SW 1271 (cell line): ENCODE data around the gene KCNH2.
"Not testable (repeated sequence)": the region's sequence is repeated elsewhere in the genome, so short reads cannot be mapped to it uniquely, and the experiment has no call there.

Source experiments
- DNase-seq, 2 experiments: peaks; one replicate each; lab custom pipeline; 2025; lab: John Stamatoyannopoulos, UW

KCNH2 gene

DNA sequence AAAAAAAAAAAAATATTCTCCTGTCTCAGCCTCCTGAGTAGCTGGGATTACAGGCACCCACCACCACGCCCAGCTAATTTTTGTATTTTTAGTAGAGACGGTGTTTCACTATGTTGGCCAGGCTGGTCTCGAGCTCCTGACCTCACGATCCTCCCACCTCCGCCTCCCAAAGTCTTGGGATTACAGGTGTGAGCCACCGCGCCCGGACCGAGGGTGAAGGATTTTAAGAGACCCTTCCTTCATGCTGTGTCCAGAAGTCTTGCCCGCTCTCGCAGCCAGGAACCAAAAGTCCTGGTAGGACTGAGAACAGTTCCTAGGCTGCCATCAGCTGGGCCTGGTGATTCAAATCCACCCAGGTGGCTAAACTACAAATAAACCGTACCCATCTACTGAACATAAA is 33.5 kb upstream of the KCNH2 start:
- DNase-seq, result not testable (repeated sequence)

DNA sequence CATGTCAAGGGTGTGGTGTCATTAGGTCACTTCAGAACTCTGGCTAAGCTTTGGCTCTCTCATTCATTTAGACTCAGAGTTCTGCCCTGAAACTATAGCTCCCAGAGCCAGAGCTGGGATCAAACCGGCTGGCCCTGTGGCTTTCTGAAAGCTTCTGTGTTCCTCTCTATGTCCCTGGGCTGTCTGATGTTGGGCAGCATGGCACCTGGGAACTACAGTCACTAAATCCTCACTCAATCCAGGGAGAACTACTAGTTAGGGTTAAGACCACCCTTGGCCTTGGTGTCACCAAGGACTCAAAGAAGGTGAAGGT is 32.9 kb upstream of the KCNH2 start:
- no peak for DNase-seq

DNA sequence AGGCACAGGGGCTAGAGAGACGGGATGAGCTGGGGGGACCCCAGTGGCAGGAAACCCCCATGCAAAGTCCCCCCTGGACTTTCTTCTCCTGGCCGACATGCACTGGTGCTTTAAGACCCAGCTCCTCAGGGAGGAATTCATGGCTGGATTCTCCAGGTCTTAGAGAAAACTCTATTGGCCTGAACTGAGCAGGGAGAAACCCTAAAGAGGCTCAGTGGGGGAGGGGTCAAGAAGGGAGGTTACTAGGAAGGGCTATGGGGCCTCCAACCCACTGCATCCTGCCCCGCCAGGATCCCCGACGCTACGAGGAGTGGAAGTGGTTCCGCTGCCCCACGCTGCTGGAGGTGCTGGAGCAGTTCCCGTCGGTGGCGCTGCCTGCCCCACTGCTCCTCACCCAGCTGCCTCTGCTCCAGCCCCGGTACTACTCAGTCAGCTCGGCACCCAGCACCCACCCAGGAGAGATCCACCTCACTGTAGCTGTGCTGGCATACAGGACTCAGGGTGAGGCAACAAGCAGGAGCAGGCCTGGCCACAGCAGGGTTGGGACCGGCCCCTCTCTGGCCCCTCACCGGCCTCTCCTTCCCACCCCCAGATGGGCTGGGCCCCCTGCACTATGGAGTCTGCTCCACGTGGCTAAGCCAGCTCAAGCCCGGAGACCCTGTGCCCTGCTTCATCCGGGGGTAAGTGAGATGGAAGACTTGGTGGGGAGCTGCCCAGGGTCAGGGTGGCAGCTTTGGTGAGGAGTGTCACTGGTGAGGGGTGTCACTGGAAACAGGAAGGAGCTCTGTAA is 32.4 kb upstream of the KCNH2 start:
- no peak for DNase-seq

DNA sequence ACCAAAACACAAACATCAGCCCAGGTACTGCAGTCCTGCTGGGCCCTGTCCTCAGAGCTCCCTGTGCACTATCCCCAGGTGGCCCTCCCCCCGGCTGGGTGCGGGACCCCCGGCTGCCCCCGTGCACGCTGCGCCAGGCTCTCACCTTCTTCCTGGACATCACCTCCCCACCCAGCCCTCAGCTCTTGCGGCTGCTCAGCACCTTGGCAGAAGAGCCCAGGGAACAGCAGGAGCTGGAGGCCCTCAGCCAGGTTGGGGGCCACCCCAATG is 31.9 kb upstream of the KCNH2 start:
- DNase-seq, result no peak

DNA sequence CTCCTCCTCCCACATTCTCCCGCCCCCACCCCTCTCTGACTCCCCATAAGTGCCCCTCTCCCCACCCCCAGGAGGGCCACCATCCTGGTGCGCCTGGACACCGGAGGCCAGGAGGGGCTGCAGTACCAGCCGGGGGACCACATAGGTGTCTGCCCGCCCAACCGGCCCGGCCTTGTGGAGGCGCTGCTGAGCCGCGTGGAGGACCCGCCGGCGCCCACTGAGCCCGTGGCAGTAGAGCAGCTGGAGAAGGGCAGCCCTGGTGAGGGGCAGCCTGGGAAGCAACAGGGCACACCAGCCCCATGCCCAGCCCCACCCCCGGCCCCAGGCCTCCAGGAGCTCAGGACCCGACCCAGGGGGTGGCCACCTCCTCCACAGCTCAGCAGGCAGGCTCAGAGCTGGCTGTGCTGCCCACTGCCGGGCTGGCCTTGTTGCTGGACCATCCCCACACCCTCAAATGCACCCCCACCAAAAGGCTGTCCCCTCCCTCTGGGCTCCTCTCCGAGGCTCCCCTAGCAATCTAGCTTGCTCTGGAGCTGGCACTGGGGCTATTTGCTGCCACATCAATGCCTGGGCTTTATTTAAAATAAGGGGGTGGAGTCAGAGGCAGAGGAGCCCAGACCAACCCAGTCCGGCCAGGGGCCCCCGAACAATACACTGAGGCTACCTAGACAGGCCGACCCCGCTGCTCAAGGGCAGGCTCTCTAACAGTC is 31.4 kb upstream of the KCNH2 start:
- no peak for DNase-seq

DNA sequence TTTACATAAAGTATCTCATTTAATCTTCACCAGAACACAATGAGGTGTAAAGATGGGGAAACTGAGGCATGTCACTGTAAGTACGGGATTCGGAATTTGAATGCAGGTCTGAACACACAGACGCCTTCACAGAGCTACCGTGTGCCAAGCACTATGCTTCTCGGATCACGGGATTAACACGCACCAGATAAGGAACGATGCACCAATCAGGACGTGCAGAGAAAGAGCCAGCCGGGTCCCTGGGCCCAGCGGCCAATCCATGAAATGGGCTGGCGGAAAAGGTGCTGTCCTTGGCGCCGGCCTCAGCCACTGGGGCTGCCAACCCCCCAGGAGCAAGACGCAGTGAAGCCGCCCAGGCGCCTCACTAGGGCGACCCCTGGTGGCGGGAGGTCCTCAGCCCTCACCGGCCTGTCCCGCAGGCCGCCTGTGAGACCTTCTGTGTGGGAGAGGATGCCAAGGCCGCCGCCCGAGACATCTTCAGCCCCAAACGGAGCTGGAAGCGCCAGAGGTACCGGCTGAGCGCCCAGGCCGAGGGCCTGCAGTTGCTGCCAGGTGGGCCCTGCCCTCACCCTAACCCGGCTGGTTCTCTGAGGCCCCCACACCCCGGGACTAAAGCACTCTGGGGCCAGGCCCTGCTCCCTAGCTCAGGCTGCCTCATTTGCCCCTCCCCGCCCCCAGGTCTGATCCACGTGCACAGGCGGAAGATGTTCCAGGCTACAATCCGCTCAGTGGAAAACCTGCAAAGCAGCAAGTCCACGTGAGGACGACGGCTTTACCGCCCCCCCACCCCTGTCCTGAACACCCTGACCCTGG is 30.6 kb upstream of the KCNH2 start:
- no peak for DNase-seq

DNA sequence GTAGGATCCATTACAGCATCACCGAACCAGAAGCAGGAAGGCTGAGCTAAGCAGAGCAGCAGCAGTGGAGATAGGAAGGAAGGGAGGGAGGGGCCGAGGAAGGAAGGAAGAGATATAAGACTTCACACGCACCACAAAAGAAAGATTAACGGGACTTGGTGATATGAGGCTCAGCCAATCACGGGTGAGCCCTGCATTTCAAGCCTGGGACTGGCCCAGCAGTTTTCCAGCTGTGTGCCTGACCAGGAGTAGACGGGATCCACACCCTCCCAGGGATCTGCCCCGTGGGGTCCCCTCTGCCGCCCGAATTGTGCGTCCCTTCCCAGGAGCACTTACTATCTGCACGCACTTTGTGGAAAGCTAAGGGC is 30.0 kb upstream of the KCNH2 start:
- DNase-seq, result no peak

DNA sequence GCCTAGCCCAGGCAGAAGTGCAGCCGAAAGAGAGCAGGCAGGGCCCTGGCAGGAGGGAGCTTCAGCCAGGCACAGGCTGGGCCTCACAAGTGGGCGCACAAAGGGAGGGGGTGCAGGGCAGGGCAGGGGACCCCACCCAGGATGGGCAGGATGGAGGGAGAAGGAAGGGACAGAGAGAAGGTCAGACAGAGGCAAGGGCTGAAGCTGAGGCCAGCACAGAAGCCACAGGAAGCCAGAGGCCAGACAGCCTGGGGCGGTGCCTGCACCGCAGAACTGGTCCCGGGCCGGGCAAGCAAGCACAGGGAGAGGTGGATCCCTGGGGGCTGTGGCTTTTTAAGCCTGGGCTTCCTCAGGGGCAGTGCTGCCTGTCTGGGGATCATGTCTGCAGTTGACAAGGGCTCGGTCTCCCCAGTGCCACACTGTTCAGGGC is 29.4 kb upstream of the KCNH2 start:
- DNase-seq, result no peak

DNA sequence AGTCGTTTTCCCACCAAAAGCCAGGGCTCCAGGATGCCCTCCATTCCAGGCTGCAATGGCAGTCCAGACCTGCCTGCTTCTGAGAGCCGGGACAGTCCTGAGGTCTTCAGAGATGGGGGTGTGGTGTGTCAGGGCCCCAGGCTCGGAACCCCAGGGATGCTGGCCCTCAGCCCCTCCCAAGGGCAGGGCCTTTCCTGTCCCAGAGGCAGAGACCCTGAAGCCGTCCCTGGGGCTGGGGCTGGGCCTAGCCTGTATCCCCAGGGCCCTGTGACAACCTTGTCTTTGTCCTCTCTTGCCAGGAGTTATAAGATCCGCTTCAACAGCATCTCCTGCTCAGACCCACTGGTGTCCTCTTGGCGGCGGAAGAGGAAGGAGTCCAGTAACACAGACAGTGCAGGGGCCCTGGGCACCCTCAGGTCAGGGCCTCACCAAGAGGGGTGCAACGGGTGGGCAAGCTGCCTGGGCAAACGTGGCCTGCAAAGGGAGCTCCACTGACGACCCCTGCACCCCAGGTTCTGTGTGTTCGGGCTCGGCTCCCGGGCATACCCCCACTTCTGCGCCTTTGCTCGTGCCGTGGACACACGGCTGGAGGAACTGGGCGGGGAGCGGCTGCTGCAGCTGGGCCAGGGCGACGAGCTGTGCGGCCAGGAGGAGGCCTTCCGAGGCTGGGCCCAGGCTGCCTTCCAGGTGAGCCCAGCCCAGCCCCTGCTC is 28.6 kb upstream of the KCNH2 start:
- no peak for DNase-seq

DNA sequence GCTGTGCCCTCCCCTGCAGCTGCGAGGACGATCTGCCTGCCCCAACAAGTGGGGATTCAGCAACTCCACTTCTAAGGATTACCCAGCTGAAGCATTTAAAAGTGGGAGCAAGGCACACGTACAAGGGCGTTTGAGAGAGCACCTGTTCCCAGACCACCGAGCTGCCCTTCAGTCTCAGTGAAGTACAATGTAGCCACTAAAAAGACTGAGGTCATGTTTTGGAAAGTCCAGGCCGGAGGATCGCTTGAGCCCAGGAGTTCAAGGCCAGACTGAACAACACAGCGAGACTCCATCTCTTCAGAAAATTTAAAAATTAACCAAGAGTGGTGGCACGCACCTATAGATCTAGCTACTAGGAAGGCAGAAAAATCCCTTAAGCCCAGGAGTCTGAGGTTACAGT is 27.4 kb upstream of the KCNH2 start:
- DNase-seq, result no peak

DNA sequence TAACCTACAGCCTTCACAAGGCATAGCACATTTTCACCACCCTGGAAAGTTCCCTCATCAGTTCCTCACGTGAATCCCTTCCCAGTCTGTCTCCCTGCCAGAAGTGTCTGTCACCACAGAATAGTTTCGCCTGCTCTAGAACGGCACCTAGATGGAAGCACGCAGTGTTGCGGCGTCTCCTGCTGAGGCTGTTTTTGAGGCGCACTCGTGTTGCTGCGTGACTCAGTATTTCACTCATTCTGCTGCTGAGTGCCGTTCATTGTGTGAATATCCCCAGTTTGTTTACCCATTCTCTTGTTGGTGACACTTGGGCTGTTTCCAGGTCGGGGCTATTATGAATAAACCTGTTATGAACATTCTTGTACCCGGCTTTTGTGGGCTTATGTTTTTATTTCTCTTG is 25.5 kb upstream of the KCNH2 start:
- no peak for DNase-seq

DNA sequence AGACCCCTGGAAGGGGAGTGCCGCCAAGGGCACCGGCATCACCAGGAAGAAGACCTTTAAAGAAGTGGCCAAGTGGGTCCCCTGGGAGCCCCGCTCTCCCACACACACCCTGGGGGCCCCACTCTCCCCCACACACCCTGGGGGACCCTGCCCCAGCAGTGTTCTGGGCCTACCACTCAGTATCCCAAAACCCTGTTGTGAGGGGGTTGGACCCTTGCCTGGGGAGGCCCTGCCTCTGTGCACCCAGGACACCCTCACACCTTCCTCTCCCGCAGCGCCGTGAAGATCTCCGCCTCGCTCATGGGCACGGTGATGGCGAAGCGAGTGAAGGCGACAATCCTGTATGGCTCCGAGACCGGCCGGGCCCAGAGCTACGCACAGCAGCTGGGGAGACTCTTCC is 23.4 kb upstream of the KCNH2 start:
- no peak for DNase-seq

DNA sequence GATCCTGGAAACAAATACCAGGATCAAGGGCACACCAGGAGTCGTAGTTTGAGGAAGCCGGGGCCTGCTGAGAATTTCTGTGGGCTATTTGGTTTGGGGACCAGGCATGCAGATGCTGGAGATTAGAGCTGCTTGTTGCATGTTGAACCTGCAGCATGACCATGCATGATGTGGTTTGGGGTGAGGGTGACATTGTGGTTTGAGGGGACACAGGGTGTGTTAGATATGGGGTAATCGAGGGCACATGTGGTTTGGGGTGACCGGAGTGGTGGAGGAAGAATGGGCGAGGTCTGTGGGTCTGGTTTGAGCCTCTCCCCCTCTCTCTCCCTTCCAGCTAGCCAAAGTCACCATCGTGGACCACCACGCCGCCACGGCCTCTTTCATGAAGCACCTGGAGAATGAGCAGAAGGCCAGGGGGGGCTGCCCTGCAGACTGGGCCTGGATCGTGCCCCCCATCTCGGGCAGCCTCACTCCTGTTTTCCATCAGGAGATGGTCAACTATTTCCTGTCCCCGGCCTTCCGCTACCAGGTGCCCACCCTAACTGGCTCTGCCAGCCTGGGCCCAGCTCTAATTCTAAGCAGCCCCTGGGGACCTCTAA is 22.9 kb upstream of the KCNH2 start:
- DNase-seq, result no peak

DNA sequence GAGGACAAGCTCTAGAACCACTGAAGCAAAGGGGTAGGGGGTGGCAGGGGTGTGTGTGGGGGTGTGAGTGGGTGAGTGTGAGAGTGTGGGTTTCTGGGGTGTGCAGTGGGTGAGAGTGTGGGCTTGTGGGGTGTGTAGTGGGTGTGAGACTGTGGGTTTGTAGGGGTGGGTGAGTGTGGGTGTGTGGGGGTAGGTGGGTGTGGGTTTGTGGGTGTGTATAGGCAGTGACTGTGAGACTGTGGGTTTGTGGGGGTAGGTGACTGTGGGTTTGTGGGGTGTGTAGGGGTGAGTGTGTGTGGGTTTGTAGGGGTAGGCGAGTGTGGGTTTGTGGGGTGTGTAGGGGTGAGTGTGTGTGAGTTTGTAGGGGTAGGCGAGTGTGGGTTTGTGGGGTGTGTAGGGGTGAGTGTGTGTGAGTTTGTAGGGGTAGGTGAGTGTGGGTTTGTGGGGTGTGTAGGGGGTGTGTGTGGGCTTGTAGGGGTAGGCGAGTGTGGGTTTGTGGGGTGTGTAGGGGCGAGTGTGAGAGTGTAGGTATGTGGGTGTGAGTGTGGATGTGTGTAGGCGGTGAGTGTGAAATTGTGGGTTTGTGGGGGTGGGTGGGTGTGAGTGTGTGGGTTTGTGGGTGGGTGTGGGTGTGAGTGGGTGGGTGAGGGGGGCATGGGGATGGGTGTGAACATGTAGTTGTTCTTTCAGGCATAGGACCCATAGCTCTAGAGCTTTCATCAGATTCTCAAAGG is 21.5 kb upstream of the KCNH2 start:
- DNase-seq, result no peak

DNA sequence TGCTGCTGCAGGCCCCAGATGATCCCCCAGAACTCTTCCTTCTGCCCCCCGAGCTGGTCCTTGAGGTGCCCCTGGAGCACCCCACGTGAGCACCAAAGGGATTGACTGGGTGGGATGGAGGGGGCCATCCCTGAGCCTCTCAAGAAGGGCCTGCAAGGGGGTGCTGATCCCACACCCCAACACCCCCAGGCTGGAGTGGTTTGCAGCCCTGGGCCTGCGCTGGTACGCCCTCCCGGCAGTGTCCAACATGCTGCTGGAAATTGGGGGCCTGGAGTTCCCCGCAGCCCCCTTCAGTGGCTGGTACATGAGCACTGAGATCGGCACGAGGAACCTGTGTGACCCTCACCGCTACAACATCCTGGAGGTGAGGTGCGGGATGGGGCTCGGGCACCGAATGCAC is 20.9 kb upstream of the KCNH2 start:
- no peak for DNase-seq

DNA sequence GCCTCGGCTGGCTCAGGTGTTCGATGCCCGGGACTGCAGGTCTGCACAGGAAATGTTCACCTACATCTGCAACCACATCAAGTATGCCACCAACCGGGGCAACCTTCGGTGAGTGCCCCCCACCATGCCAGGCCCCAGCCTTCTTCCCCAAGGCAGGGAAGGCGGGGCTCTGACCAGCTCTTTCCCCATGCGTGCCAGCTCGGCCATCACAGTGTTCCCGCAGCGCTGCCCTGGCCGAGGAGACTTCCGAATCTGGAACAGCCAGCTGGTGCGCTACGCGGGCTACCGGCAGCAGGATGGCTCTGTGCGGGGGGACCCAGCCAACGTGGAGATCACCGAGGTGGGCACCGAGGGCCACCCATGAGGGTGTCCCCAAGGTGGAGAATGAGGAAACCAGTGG is 20.2 kb upstream of the KCNH2 start:
- no peak for DNase-seq

DNA sequence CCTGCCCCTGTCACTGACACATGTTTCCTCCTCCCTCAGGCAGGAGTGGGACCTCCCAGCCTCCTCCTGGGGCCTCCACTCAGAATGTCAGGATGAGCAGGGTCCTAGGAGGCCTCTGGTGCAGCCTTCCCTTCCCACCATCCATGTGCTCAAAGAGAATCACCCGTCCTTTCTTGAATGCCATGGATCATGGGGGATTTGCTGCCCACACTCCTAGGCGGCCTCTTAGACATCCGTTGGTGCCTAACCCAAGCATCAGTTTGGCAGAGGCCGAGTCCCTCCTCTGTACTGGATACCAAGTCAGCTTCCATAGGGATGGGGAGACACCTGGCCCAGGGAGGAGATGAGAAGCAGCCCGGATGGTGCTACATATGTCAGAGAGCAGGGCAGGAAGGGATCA is 19.7 kb upstream of the KCNH2 start:
- DNase-seq, result no peak

DNA sequence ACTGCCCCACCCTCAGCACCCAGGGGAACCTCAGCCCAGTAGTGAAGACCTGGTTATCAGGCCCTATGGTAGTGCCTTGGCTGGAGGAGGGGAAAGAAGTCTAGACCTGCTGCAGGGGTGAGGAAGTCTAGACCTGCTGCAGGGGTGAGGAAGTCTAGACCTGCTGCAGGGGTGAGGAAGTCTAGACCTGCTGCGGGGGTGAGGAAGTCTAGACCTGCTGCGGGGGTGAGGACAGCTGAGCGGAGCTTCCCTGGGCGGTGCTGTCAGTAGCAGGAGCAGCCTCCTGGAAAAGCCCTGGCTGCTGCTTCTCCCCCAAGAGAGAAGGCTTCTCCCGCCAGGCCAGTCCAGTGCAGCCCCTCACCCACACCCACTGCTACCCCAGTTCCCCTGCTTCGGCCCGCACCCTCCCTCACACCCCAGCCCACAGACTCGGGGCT is 19.0 kb upstream of the KCNH2 start:
- DNase-seq, result no peak

DNA sequence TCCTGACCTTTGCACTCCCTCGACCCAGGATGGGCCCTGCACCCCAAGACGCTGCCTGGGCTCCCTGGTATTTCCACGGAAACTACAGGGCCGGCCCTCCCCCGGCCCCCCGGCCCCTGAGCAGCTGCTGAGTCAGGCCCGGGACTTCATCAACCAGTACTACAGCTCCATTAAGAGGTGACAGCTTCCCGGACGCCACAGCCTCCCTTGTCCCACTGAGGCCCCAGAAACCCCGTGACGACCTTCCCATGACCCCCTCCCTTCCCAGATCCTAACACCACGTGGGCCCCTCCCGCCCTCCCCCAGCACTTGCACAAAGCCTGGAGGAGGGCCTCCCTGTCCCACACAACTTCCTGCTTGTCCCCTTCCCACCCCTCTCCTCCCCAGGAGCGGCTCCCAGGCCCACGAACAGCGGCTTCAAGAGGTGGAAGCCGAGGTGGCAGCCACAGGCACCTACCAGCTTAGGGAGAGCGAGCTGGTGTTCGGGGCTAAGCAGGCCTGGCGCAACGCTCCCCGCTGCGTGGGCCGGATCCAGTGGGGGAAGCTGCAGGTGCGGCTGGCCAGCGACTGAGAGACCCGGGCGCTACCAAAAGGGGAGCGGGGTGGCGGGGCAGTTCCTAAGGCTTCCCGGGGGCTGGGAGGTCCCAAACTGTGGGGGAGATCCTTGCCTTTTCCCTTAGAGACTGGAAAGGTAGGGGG is 18.4 kb upstream of the KCNH2 start:
- no peak for DNase-seq

DNA sequence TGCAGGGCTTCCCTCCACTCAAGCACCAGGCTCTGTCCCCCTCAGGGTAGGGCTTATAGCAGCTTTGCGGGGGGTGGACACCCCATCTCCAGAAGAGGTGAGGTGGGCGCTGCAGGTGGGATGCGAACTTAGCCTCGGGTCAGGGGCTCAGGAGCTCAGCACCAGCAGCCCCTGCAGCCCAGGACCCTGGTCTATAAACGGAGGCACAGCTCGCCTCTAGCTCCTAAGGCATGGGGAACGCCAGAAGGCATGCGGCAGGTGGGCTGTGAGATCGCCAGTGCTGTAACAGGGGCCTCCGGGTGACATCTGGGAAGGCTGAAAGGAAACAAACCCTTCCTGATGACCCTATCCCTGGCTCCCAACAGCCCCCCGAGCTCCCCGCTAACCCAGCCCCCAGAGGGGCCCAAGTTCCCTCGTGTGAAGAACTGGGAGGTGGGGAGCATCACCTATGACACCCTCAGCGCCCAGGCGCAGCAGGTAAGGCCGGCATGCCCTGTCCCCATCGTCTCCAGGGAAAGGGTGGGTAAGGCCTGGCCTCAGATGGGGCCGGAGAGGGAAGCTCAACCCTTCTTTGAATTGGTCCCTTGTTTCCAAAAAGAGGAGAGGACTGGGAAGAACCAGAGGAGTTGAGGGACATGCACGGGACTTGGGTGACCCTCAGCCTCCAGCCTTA is 16.9 kb upstream of the KCNH2 start:
- DNase-seq, result no peak
